Activated CD8-positive, alpha-beta memory T cell treated with anti-CD3 and anti-CD28 coated beads for 1 hour (primary cell): ENCODE results near the gene RAPGEF5.

Experiments
- DNase-seq, 2 donors: peaks; one replicate each; pipeline ENCODE4 v3.0.0-alpha.2; 2020; ENCODE audit warnings: low read depth in 1 of 2; ENCODE audit errors: extremely low read depth in 1 of 2

Gene RAPGEF5

DNA sequence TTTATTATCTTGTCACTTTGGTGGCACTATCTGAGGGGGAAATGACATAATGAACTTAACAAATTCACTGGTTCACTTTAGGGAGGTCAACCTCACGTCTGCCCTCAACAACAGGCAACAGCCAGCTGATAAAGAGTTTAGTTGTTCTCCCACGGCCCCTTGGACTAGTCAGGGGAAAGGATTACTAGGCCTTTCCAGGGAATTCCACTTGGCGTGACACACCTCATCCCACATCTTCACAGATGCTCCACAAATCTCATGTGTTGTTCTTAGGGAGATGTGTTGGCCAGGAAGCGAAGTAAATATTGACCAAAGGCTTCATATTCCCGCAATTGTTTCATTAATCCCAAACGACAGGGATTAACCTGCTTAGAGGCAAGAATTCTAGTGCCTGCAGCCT is 227.8 kb downstream of the RAPGEF5 start:
- no peak for DNase-seq

DNA sequence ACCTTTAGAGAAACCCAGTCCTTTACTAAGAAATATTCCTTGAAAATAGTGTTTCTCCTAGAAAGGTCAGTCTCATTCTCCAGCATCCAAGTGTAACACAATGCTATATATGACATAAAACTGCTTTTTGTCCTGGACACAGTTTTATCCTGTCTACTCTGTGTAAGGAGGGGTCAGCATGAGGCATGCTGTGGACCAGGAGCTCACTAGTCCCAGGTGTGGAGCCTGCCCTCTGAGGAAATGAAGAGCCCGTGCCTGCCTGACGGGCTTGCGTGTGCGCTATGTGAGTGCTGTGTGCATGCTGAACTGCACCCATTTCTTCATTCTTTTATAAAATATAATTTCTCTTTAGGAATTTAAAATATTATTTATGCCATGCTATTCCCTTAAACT is 228.4 kb downstream of the RAPGEF5 start:
- no peak for DNase-seq

GRCh38 chr7:22127835-22128527 is 229.0 kb downstream of the RAPGEF5 start:
- no peak for DNase-seq

- DNase-seq, result no peak
Observed at GRCh38 chr7:22125436-22125835, 231.5 kb downstream of the RAPGEF5 start.

GRCh38 chr7:22124941-22125340 is 232.0 kb downstream of the RAPGEF5 start:
- DNase-seq, result no peak

GRCh38 chr7:22123139-22123538 is 233.8 kb downstream of the RAPGEF5 start:
- DNase-seq, result no peak

- no peak for DNase-seq
Observed at GRCh38 chr7:22121702-22122474, 235.1 kb downstream of the RAPGEF5 start.

DNA sequence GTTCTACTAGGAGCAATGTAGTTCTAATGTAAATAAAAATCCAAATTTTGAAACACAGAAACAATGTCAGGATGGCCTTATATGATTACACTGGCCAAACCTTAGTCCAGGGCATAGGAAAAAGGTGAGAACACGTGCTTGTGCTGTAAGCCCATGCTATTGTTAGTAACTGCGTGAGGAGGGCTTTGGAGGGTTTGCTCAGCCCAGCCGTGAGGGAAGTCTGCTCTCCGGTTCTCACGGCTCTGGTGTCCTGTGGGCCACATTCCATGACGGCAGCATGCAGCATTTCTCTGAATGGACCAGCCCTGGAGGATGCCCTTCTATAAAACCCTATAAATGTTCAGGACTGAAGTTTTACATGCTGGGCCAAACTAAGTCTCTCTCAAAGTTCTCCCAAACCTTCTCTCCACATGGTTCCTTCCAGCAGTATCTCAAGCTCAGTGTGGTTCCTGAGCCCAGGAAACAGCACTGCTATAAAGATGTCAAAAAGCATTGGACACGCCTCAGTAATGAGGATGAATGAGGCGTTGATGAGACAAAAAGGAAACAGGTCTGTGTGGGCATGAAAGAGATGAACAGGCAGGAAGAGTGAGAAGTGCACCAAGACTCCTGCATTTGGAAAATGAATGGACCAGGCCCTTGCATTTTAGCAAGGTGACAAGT is 236.4 kb downstream of the RAPGEF5 start:
- no peak for DNase-seq

GRCh38 chr7:22117222-22117621 is 239.7 kb downstream of the RAPGEF5 start:
- DNase-seq, result no peak

- no peak for DNase-seq
Observed at GRCh38 chr7:22116451-22117030, 240.4 kb downstream of the RAPGEF5 start.

- no peak for DNase-seq
Observed at GRCh38 chr7:22115689-22116088, 241.3 kb downstream of the RAPGEF5 start.

GRCh38 chr7:22114440-22114981 is 242.4 kb downstream of the RAPGEF5 start:
- no peak for DNase-seq

DNA sequence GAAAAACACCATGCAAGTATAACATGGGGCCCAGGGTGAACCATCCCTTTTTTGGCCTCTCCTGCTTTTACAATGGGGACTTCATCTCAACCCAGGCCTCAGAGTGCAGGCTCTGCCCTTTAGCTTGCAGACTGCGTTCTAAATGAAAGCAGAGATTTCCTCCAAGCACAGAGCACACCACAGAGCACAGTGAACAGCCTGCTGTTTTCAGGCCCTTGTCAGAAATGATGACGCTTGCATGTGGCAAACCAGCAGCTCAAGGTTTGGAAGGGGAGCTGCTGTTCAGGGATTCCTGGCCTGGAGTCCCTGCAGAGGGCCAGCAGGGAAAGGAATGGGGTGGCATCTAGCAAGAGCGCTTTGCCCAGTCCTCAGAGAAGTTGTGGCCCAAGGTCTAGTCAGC is 243.9 kb downstream of the RAPGEF5 start:
- DNase-seq, result no peak

DNA sequence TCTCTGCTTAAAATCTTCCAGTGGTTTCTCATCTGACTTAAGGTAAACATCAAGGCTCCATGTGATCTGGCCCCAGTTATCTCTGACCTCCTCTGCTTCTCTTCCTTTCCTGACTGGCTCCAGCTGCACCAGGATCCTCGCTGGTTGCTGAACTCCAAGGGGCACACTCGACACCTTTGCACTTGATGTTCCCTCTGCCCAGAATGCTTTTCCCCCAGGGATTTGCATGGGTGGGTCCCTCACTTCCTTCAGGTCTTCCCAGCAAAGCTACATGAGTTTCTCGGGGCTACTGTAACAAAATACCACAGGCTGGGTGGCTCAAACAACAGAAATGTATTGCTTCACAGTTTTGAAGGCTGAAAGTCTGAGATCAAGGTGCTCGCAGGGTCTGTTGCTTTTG is 245.3 kb downstream of the RAPGEF5 start:
- no peak for DNase-seq

- no peak for DNase-seq
Observed at GRCh38 chr7:22110881-22111280, 246.1 kb downstream of the RAPGEF5 start.

DNA sequence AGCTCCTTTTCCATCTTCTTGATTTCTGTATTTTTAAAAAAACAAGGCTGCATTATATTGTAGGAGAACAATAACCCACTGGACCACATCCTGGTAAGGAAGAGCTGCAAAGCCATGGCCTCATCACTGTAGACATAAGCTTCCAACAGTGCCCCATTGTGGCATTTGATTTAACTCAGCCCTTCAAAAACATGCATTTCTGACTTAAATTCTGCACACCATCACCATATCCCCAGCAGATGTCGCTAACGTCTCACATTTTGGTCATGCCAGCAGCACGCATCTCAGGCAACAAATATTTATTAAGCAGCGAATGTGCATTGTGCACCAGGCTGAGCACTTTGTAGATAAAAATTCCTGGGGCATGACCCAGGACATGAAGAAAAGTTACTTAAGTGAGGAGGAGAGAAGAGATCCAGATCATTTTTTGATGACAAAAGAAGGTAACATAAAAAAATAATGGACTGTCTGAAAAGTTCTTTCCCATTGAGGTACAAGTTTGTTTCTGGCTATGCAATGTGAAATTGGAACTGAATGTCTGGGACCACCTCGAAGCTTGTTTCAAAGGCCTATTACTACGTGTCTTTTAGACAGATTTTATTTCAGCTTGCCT is 246.6 kb downstream of the RAPGEF5 start:
- peak; percentile 27 to 33 for DNase-seq

DNA sequence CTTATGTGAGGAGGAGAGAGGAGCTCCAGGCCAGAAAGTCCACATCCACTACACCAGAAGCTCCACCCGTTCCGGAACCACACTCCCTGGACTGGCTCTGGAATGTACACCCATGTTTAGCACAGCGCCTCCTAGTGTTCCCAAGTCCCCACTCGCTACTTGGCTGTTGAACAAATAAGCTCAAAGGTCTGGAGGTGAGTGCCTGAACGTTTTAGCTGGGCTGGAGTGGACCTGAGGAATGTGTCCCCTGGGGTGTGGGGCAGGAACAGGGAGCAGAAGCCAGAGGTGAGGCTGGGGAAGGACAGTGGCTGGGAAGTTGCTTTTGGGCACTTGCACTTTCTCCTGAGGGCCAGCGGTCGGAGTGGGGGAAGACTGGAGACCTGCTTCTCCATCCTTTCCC is 247.2 kb downstream of the RAPGEF5 start:
- no peak for DNase-seq

GRCh38 chr7:22108151-22108845 is 248.7 kb downstream of the RAPGEF5 start:
- DNase-seq, result no peak

DNA sequence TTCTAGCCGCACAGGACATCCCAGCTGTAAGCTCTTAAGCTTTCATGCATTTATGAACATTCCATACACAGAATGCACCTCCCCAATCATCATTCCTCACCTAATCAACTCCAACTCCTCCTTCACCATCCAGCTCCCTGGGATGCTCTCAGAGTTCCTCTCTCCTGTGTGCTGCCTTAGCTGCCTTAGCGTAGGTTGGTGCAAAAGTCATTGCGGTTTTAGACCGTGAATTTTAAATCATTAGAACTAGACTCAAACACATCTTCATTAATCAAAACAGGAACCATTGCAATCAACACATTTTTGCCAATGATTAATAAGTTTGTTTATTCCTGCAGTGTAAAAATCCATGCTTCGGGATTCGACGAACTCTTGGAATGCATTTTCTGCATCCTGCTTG is 251.4 kb downstream of the RAPGEF5 start:
- no peak for DNase-seq
